ENCODE data around the gene HDAC10. TPM values are rescaled to one million over a fixed set of nuclear protein-coding genes. Genes with fewer than 3 reads are reported as not detected.

HDAC10 gene
- total RNA-seq, 1 experiment from 2014 or later, result 45.0 TPM

DNA sequence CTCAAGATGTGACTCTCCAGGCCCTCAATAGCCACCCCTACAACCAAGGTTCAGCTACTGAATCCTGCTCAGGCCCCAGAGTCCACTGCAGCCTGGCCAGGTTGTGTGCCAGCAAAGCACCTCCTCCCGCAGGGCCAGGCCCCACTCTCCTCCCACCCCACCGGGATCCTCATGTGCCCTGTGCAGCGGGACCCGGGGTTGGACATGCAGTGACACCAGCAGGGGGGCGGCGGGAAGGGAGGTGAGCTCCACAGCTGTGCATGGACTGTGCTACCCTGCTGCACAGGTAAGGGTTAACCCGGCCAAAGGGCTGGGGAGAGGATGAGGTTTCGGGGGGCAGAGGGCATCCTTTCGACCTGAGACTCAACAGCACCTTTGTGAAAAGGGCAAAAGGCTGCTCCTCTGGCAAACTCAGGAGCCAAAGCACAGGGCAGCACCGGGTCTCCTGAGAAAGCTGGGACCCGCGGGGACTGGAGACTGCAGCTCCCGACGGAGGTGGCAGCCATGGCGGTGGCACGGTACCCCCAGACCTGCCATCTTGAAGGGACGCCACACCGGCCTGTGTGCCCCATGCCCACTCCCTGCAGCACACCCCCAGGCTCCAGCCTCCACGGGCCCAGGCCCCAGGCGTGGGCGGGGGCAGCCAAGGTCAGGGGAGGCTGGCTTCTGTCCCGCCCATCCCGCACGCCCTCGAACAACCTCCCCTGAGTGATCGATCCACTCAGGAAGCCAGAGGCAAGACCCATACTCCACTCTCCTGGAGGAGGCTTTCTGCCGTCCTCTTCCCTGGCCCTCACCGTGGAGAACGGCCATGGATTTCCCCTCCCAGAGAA is 45.8 kb upstream of the HDAC10 start:
- Histone ChIP-seq H3K14ac (ENCODE audit: insufficient read depth, low read length) (no peak overlapping the region), H2BK20ac (ENCODE audit: low read depth, low read length, poor library complexity, severe bottlenecking) (no peak overlapping the region), H3K4ac (ENCODE audit: low read depth, low read length) (no peak overlapping the region), H3K79me1 (ENCODE audit: insufficient read depth, low read depth, low read length, poor library complexity, severe bottlenecking) (peaks cover 2% of the 10 kb centered on the region), H4K91ac (ENCODE audit: insufficient read length, low read depth, low read length) (no peak overlapping the region), H4K20me1 (ENCODE audit: control insufficient read depth, insufficient read depth, insufficient read length) (no peaks in the 10 kb centered on the region), H2BK120ac (ENCODE audit: low read depth, low read length, poor library complexity, severe bottlenecking) (no peak overlapping the region), H4K8ac (replicated peaks; ENCODE audit: insufficient read length, low read depth, low read length) (no peak overlapping the region), H3K27me3 (ENCODE audit: insufficient read depth, low read length) (no peaks in the 10 kb centered on the region), H3K18ac (ENCODE audit: insufficient read length, low read depth, low read length) (no peak overlapping the region), H3K4me2 (ENCODE audit: insufficient read depth, insufficient read length, low read length) (no peak overlapping the region), H3K23me2 (ENCODE audit: insufficient read length, low read depth, low read length, poor library complexity, severe bottlenecking) (peaks cover 6% of the 10 kb centered on the region), H2AFZ (ENCODE audit: low read length) (no peak overlapping the region), H3K27ac (ENCODE audit: insufficient read length, low read depth, low read length) (no peak overlapping the region), H3T11ph (ENCODE audit: low read length) (no peak overlapping the region), H3K23ac (ENCODE audit: insufficient read length, low read depth, low read length) (no peak overlapping the region), H2BK12ac (ENCODE audit: insufficient read length, low read depth, low read length) (no peak overlapping the region), H3K9ac (ENCODE audit: extremely low read depth, insufficient read length, low read length) (no peak overlapping the region), H2AK5ac (ENCODE audit: insufficient read length, low read length) (no peak overlapping the region), H4K5ac (ENCODE audit: insufficient read length, low read depth, low read length) (no peak overlapping the region), H3K79me2 (ENCODE audit: insufficient read depth, low read length) (no peaks in the 10 kb centered on the region; the same call in 1 of the 2 replicates), H3K9me3 (ENCODE audit: control insufficient read depth, low read depth, low read length) (no peaks in the 10 kb centered on the region), H2BK15ac (ENCODE audit: low read depth, low read length) (no peak overlapping the region), H3K56ac (ENCODE audit: insufficient read length, low read depth, low read length) (no peak overlapping the region), H3K4me1 (ENCODE audit: insufficient read depth, low read length) (no peaks in the 10 kb centered on the region), H2BK5ac (ENCODE audit: insufficient read length, low read length) (no peak overlapping the region)
- TF ChIP-seq CTCF (conservative IDR thresholded peaks at IDR 0.05), result no peak
- H3K4me3 Mint-ChIP-seq, result no peak overlapping the region
- no peak for DNase-seq
- peak overlapping the region in 1 of 3 experiments; percentile 68; a peak in 2 of 7 replicates for H3K27ac Mint-ChIP-seq
- H3K36me3 Mint-ChIP-seq (ENCODE audit: insufficient read depth in 1 of 3, low read depth in 3 of 3), result peaks cover 0 to 2% (median 0%) of the 10 kb centered on the region in 3 experiments; a peak in 2 of 7 replicates
- H3K9me3 Mint-ChIP-seq, result no peaks in the 10 kb centered on the region; a peak in 1 of 5 replicates
- no CpG with 5 or more reads among the region's 29 CpGs for WGBS (ENCODE audit: extremely low coverage, insufficient read length, low lambda C conversion rate)
- peaks cover 18 to 34% of the 10 kb centered on the region in 2 experiments for H3K4me1 Mint-ChIP-seq
- H3K27me3 Mint-ChIP-seq (ENCODE audit: low read depth), result peaks cover 1% of the 10 kb centered on the region; the same call in 1 of the 2 replicates

Data from H9 (cell line).